A549 (cell line): ENCODE results near the gene SLC27A6. TPM values are rescaled to one million over a fixed set of nuclear protein-coding genes. Genes with fewer than 3 reads are reported as not detected.

Experiments used
- ATAC-seq, 2 experiments: fragments of 200-7000 bp in 1 of 2; fragments of >200 bp in 1 of 2; cut with Nextera tagmentation in 1 of 2; cut with Tn5 transposase in 1 of 2; 3 replicates each; pipeline versions ENCODE4 v1.8.0 to v1.9.1; 2018 to 2020; ENCODE audit warnings: mild to moderate bottlenecking in 1 of 2, moderate library complexity in 1 of 2
- CTCF ChIA-PET: fragments of 300-600 bp; sonication (Branson Sonifier 250); formaldehyde crosslinking; extraction: SDS; loops from one replicate; lab custom pipeline; 2021; ENCODE audit warnings: antibody characterized with exemption, inconsistent platforms; lab: Yijun Ruan, JAX
- POLR2A ChIA-PET: fragments of 350-600 bp; formaldehyde crosslinking; extraction: SDS; loops from one replicate; lab custom pipeline; 2021; ENCODE audit warnings: antibody characterized with exemption, inconsistent platforms; lab: Yijun Ruan, JAX
- DNase-seq, 2 experiments: peaks; one replicate each; pipeline versions ENCODE4 v3.0.0 to v3.0.0-alpha.2; 2011 to 2016; ENCODE audit warnings: low read depth in 1 of 2, low spot score in 1 of 2
- FAIRE-seq: peaks from 2 replicates; lab custom pipeline; 2011; peaks lifted over from hg19 to GRCh38; lab: Jason Lieb, UNC
- H3K27ac ChIP-seq, 2 experiments: fragments of >200 bp; sonication (Bioruptor Twin); formaldehyde crosslinking; 3 replicates each; pipeline ENCODE4 v1.5.1; 2016 to 2017
- H3K4me1 ChIP-seq: fragments of >200 bp; sonication (Bioruptor Twin); formaldehyde crosslinking; 3 replicates; pipeline ENCODE4 v1.6.1; 2016
- H3K4me2 ChIP-seq: fragments of >200 bp; sonication (Bioruptor Twin); formaldehyde crosslinking; 3 replicates; pipeline ENCODE4 v1.6.1; 2016
- H3K4me3 ChIP-seq: fragments of >200 bp; sonication (Bioruptor Twin); formaldehyde crosslinking; 3 replicates; pipeline ENCODE4 v1.5.1; 2016
- H3K9me3 ChIP-seq: fragments of >200 bp; sonication (Bioruptor Twin); formaldehyde crosslinking; 3 replicates; pipeline ENCODE4 v1.6.1; 2016
- CEBPB ChIP-seq, 2 experiments: fragments of >200 bp in 1 of 2; sonication (Bioruptor Twin) in 1 of 2; formaldehyde crosslinking in 1 of 2; IDR thresholded peaks; 2 replicates each; pipeline ENCODE4 v1.6.1; 2012 to 2016
- CHD4 ChIP-seq: fragments of 200-600 bp; sonication (generic); IDR thresholded peaks from 2 replicates; pipeline ENCODE4 v1.6.1; 2016; ENCODE audit warnings: antibody characterized with exemption, mild to moderate bottlenecking, borderline replicate concordance
- EHF ChIP-seq: fragments of 250-450 bp; sonication (Bioruptor Pico); IDR thresholded peaks from 2 replicates; pipeline ENCODE4 v1.5.0; 2020; ENCODE audit warnings: mild to moderate bottlenecking
- EHMT2 ChIP-seq: fragments of 200-600 bp; sonication (generic); IDR thresholded peaks from 2 replicates; pipeline ENCODE4 v1.6.1; 2016; ENCODE audit warnings: antibody characterized with exemption, low read depth, mild to moderate bottlenecking, moderate library complexity
- FOSB ChIP-seq: fragments of 250-450 bp; sonication (Bioruptor Pico); IDR thresholded peaks from 2 replicates; pipeline ENCODE4 v1.5.0; 2020; ENCODE audit warnings: mild to moderate bottlenecking, moderate library complexity
- HES2 ChIP-seq: fragments of >200 bp; sonication (Bioruptor Twin); formaldehyde crosslinking; IDR thresholded peaks from 2 replicates; pipeline ENCODE4 v1.6.1; 2016
- NPAS2 ChIP-seq: fragments of 250-450 bp; sonication (Bioruptor Pico); IDR thresholded peaks from 2 replicates; pipeline ENCODE4 v1.8.0; 2022; ENCODE audit warnings: mild to moderate bottlenecking, moderate library complexity, borderline replicate concordance
- POLR2A ChIP-seq: IDR thresholded peaks from 2 replicates; pipeline ENCODE4 v1.6.1; 2012; ENCODE audit warnings: mild to moderate bottlenecking, low read length
- RAD21 ChIP-seq, 2 experiments: fragments of >200 bp in 1 of 2; sonication (Bioruptor Twin) in 1 of 2; formaldehyde crosslinking in 1 of 2; IDR thresholded peaks in 1 of 2; conservative IDR thresholded peaks in 1 of 2; 2 replicates in 1 of 2; 3 replicates in 1 of 2; pipeline ENCODE4 v1.6.1; 2012 to 2018; ENCODE audit warnings: inconsistent platforms in 1 of 2
- RCOR1 ChIP-seq: fragments of 150-350 bp; IDR thresholded peaks from 2 replicates; pipeline ENCODE4 v1.6.1; 2014; ENCODE audit warnings: antibody characterized with exemption, low read length, low read depth
- REST ChIP-seq: fragments of 200-600 bp; sonication (generic); IDR thresholded peaks from 2 replicates; pipeline ENCODE4 v1.6.1; 2016; ENCODE audit warnings: antibody characterized with exemption, mild to moderate bottlenecking, moderate library complexity
- RFX5 ChIP-seq: fragments of 450-650 bp; IDR thresholded peaks from 2 replicates; pipeline ENCODE4 v1.7.1; 2014; ENCODE audit warnings: antibody characterized with exemption, mild to moderate bottlenecking, moderate library complexity
- SMC3 ChIP-seq: fragments of >200 bp; sonication (Bioruptor Twin); formaldehyde crosslinking; IDR thresholded peaks from 3 replicates; pipeline ENCODE4 v1.6.1; 2018; ENCODE audit warnings: inconsistent platforms
- TP53 ChIP-seq: fragments of 250-450 bp; sonication (Bioruptor Pico); IDR thresholded peaks from 2 replicates; pipeline ENCODE4 v1.5.0; 2021; ENCODE audit warnings: mild to moderate bottlenecking, moderate library complexity
- ZNF302 ChIP-seq: fragments of 250-450 bp; sonication (Bioruptor Pico); IDR thresholded peaks from 2 replicates; pipeline ENCODE4 v1.9.0; 2021; ENCODE audit warnings: inconsistent platforms, mild to moderate bottlenecking, moderate library complexity
- WGBS: methylation state at CpG from one replicate; pipeline ENCODE4 v1.1.6; 2017; ENCODE audit errors: missing lambda C conversion rate; 5-methylcytosine and 5-hydroxymethylcytosine counted together
- polyA plus RNA-seq, 4 experiments: library from polyadenylated mRNA; depleted of rRNA in 3 of 4; stranded (reverse); fragments of >200 nt; fragmentation: RNase III in 1 of 4; extraction: RNeasy Plus Mini Kit Qiagen cat#74134 plus additional on column Dnase treatment in 1 of 4; gene quantifications; 2 replicates in 3 of 4; 3 replicates in 1 of 4; pipeline ENCODE4 v1.2.3, GENCODE V29; 2011 to 2017
- TF ChIP-seq, protein P1 (sequence below): fragments of >200 bp; sonication (Bioruptor Twin); formaldehyde crosslinking; IDR thresholded peaks from 3 replicates; pipeline ENCODE4 v1.5.1; 2016
- TF ChIP-seq, protein P2 (sequence below): fragments of 250-450 bp; sonication (Bioruptor Pico); IDR thresholded peaks from 2 replicates; pipeline ENCODE4 v1.5.0; 2021; ENCODE audit warnings: mild to moderate bottlenecking, moderate library complexity, borderline replicate concordance
- TF ChIP-seq, protein P3 (sequence below): fragments of >200 bp; sonication (Bioruptor Twin); formaldehyde crosslinking; IDR thresholded peaks from 3 replicates; pipeline ENCODE4 v1.6.1; 2016
- TF ChIP-seq, protein P4 (sequence below): fragments of 150-350 bp; IDR thresholded peaks from 2 replicates; pipeline ENCODE4 v1.6.1; 2014; ENCODE audit warnings: low read depth, mild to moderate bottlenecking, low read length

SLC27A6 gene
- polyA plus RNA-seq, 2 of the 4 experiments (the other 2 are of a cell fraction): 0.05 TPM; not detected in 1

DNA sequence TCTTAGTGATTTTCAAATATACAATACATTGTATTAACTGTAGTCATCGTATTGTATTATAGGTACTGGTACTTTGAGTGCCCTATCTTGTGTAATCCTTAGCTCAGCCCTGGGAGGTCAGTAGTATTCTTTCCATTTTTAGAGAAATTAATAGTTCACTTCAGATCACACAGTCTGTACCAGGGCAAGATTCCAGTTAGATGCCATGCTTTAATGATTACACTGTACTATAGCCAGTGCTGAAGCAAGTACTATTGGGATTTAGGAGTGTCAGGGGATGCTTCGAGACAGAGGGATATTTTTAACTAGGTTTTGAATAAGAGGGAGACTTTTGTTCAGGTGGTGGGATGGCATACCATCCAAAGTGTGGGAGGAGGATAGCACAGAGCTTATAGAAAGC lies 41.0 kb upstream of the SLC27A6 start:
- H3K4me3 ChIP-seq: no peak overlapping the region
- DNase-seq (no peak), FAIRE-seq (no peak), ATAC-seq (no peak)
- H3K4me2 ChIP-seq: no peak overlapping the region
- POLR2A ChIA-PET: no interaction called here
- H3K9me3 ChIP-seq: no peaks in the 10 kb centered on the region
- CTCF ChIA-PET: no interaction called here
- WGBS: 7% methylated on average over 2 of the region's 2 CpGs
- TF ChIP-seq EHF (no peak), POLR2A (no peak)
- TF ChIP-seq, protein P1, sequence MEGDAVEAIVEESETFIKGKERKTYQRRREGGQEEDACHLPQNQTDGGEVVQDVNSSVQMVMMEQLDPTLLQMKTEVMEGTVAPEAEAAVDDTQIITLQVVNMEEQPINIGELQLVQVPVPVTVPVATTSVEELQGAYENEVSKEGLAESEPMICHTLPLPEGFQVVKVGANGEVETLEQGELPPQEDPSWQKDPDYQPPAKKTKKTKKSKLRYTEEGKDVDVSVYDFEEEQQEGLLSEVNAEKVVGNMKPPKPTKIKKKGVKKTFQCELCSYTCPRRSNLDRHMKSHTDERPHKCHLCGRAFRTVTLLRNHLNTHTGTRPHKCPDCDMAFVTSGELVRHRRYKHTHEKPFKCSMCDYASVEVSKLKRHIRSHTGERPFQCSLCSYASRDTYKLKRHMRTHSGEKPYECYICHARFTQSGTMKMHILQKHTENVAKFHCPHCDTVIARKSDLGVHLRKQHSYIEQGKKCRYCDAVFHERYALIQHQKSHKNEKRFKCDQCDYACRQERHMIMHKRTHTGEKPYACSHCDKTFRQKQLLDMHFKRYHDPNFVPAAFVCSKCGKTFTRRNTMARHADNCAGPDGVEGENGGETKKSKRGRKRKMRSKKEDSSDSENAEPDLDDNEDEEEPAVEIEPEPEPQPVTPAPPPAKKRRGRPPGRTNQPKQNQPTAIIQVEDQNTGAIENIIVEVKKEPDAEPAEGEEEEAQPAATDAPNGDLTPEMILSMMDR: no peak
- TF ChIP-seq, protein P2, sequence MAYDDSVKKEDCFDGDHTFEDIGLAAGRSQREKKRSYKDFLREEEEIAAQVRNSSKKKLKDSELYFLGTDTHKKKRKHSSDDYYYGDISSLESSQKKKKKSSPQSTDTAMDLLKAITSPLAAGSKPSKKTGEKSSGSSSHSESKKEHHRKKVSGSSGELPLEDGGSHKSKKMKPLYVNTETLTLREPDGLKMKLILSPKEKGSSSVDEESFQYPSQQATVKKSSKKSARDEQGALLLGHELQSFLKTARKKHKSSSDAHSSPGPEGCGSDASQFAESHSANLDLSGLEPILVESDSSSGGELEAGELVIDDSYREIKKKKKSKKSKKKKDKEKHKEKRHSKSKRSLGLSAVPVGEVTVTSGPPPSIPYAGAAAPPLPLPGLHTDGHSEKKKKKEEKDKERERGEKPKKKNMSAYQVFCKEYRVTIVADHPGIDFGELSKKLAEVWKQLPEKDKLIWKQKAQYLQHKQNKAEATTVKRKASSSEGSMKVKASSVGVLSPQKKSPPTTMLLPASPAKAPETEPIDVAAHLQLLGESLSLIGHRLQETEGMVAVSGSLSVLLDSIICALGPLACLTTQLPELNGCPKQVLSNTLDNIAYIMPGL (CRISPR knock-in tag): no peak
- H3K27ac ChIP-seq: no peak overlapping the region
- H3K4me1 ChIP-seq: no peaks in the 10 kb centered on the region

- WGBS: 21% methylated on average over 4 of the region's 4 CpGs
- Histone ChIP-seq H3K27ac (no peak overlapping the region), H3K9me3 (no peaks in the 10 kb centered on the region), H3K4me3 (no peak overlapping the region), H3K4me1 (no peaks in the 10 kb centered on the region), H3K4me2 (no peak overlapping the region)
- CTCF ChIA-PET: interaction anchor here (0.6 kb wide), 1 partner anchor 26 kb away, joined by 3 read pairs; no protein-coding TSS in a partner anchor
- FAIRE-seq (no peak), ATAC-seq (no peak), DNase-seq (no peak)
- no peak for TF ChIP-seq RAD21 (conservative IDR thresholded peaks at IDR 0.05 in 1 of 2, IDR thresholded peaks at IDR 0.05 in 1 of 2)
- TF ChIP-seq CEBPB (IDR thresholded peaks at IDR 0.05): no peak
- TF ChIP-seq EHMT2: no peak
- no peak for TF ChIP-seq TP53
- TF ChIP-seq CHD4: no peak
- no peak for TF ChIP-seq SMC3
- no peak for TF ChIP-seq ZNF302
- TF ChIP-seq, protein P3, sequence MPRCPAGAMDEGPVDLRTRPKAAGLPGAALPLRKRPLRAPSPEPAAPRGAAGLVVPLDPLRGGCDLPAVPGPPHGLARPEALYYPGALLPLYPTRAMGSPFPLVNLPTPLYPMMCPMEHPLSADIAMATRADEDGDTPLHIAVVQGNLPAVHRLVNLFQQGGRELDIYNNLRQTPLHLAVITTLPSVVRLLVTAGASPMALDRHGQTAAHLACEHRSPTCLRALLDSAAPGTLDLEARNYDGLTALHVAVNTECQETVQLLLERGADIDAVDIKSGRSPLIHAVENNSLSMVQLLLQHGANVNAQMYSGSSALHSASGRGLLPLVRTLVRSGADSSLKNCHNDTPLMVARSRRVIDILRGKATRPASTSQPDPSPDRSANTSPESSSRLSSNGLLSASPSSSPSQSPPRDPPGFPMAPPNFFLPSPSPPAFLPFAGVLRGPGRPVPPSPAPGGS: no peak
- no peak for TF ChIP-seq HES2
- TF ChIP-seq, protein P4, sequence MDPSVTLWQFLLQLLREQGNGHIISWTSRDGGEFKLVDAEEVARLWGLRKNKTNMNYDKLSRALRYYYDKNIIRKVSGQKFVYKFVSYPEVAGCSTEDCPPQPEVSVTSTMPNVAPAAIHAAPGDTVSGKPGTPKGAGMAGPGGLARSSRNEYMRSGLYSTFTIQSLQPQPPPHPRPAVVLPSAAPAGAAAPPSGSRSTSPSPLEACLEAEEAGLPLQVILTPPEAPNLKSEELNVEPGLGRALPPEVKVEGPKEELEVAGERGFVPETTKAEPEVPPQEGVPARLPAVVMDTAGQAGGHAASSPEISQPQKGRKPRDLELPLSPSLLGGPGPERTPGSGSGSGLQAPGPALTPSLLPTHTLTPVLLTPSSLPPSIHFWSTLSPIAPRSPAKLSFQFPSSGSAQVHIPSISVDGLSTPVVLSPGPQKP: no peak
- TF ChIP-seq NPAS2 (CRISPR knock-in tag): no peak
- no peak for TF ChIP-seq FOSB
- TF ChIP-seq RFX5: no peak
- no peak for TF ChIP-seq REST
- TF ChIP-seq RCOR1: no peak
- POLR2A ChIA-PET: no interaction called here
Measured at GRCh38 chr5:128925973-128926372, 39.3 kb upstream of the SLC27A6 start.
